Right lobe of liver (tissue), 6 donors: ENCODE measurements around the gene FGD4. TPM values are rescaled to one million over a fixed set of nuclear protein-coding genes. Genes with fewer than 3 reads are reported as not detected.

Experiments
- ATAC-seq, 4 donors: fragments of 200-7000 bp; cut with Tn5 transposase; one replicate each; pipeline ENCODE4 v1.9.1; 2020; ENCODE audit warnings: mild to moderate bottlenecking in 4 of 4, moderate library complexity in 4 of 4
- DNase-seq, 3 donors: peaks; one replicate each; pipeline ENCODE4 v3.0.0-alpha.2; 2020
- H3K27ac ChIP-seq, 3 donors: fragments of 200-600 bp; one replicate each; pipeline ENCODE4 v1.8.0; 2022
- H3K27me3 ChIP-seq, 2 donors: fragments of 200-600 bp; one replicate each; pipeline ENCODE4 v1.8.0; 2022
- H3K36me3 ChIP-seq, 4 donors: fragments of 200-600 bp; sonication (generic) in 1 of 4; one replicate each; pipeline versions ENCODE4 v1.5.1 to v1.8.0; 2017 to 2022; ENCODE audit warnings: control low read depth in 1 of 4
- H3K4me1 ChIP-seq, 4 donors: fragments of 200-600 bp; sonication (generic) in 1 of 4; one replicate each; pipeline versions ENCODE4 v1.5.1 to v1.8.0; 2017 to 2022; ENCODE audit warnings: control low read depth in 1 of 4
- H3K4me3 ChIP-seq, 3 donors: fragments of 200-600 bp; one replicate each; pipeline ENCODE4 v1.8.0; 2022
- H3K9me3 ChIP-seq, 4 donors: fragments of 200-600 bp; sonication (generic) in 1 of 4; one replicate each; pipeline versions ENCODE4 v1.5.1 to v1.8.0; 2017 to 2022; ENCODE audit warnings: control low read depth in 1 of 4
- CTCF ChIP-seq, 4 donors: fragments of 200-600 bp in 3 of 4; fragments of 450-650 bp in 1 of 4; IDR thresholded peaks; one replicate each; pipeline versions ENCODE4 v1.5.1 to v1.8.0; 2016 to 2022; ENCODE audit warnings: antibody characterized with exemption in 4 of 4, mild to moderate bottlenecking in 2 of 4
- POLR2A ChIP-seq: fragments of 450-650 bp; IDR thresholded peaks from one replicate; pipeline ENCODE4 v1.6.1; 2017; ENCODE audit warnings: antibody characterized with exemption, mild to moderate bottlenecking
- WGBS: methylation state at CpG from one replicate; pipeline ENCODE4 v1.1.6; 2018; ENCODE audit warnings: low coverage, low lambda C conversion rate; ENCODE audit not compliant: insufficient coverage; ENCODE audit errors: missing lambda C conversion rate; 5-methylcytosine and 5-hydroxymethylcytosine counted together
- intact Hi-C, 2 donors: fragments of 100-400 bp; cut with DNase I; formaldehyde crosslinking; loops; one replicate each; pipeline versions ENCODE4 v1.11.2 to v1.14.1; 2022
- total RNA-seq, 6 experiments: library from RNA; depleted of rRNA in 2 of 6; stranded (reverse); fragments of >200 nt in 2 of 6; fragmentation: NEBNext Ultra II Directional in 3 of 6; extraction: Animal tissue kit (Norgen Biotek cat#: 25700) in 3 of 6; gene quantifications; one replicate each; pipeline versions ENCODE4 v1.1.0 to v1.2.4, GENCODE V29; 2016 to 2023
- donor health status: DM: no; HTN: yes; CAD: no.
- donor health status: DM: no; HTN: no; CAD: no.
- donor health status: DM: no; HTN: no; CAD: no.
- donor health status: DM: no; HTN: yes; CAD: no.
- donor health status: DM: no; HTN: yes; CAD: no.

FGD4 gene
- total RNA-seq, 6 experiments from 2014 or later, result 15.1 to 29.3 (median 20.3) TPM

- no peak overlapping the region for H3K27ac ChIP-seq
- intact Hi-C loops, result no loop called here
- H3K27me3 ChIP-seq, result no peaks in the 10 kb centered on the region
- no peak overlapping the region for H3K4me3 ChIP-seq
- no peaks in the 10 kb centered on the region for H3K9me3 ChIP-seq
- 78% methylated on average over 2 of the region's 2 CpGs for WGBS
- DNase-seq (no peak), ATAC-seq (no peak)
- TF ChIP-seq CTCF (IDR thresholded peaks at IDR 0.05) (no peak), POLR2A (no peak)
- peaks cover 0 to 35% (median 14%) of the 10 kb centered on the region in 4 donors for H3K36me3 ChIP-seq
- H3K4me1 ChIP-seq, result peaks cover 0 to 4% (median 0%) of the 10 kb centered on the region in 4 donors
Measured at GRCh38 chr12:32644431-32644830, 245.1 kb downstream of the FGD4 start.

GRCh38 chr12:32647275-32647674 is 247.9 kb downstream of the FGD4 start:
- H3K27ac ChIP-seq, result no peak overlapping the region
- no peak overlapping the region for H3K4me3 ChIP-seq
- no peaks in the 10 kb centered on the region for H3K9me3 ChIP-seq
- H3K36me3 ChIP-seq, result peaks cover 0 to 8% (median 4%) of the 10 kb centered on the region in 4 donors
- 92% methylated on average over 3 of the region's 3 CpGs for WGBS
- no peaks in the 10 kb centered on the region for H3K27me3 ChIP-seq
- H3K4me1 ChIP-seq, result peaks cover 0 to 13% (median 0%) of the 10 kb centered on the region in 4 donors
- intact Hi-C loops, result no loop called here
- no peak for TF ChIP-seq POLR2A
- no peak for TF ChIP-seq CTCF (IDR thresholded peaks at IDR 0.05)
- peak in 3 of 4 donors; percentile 28 to 56 (median 40) for ATAC-seq
- no peak for DNase-seq

- H3K36me3 ChIP-seq, result no peaks in the 10 kb centered on the region
- no peaks in the 10 kb centered on the region for H3K27me3 ChIP-seq
- no peak for ATAC-seq
- no peak overlapping the region for H3K4me3 ChIP-seq
- WGBS, result 50% methylated on average over 2 of the region's 2 CpGs
- intact Hi-C loops, result loop anchor here in 1 of 2 donors (10.0 kb wide), 1 partner anchor 286 kb away; no protein-coding TSS in a partner anchor
- no peaks in the 10 kb centered on the region for H3K9me3 ChIP-seq
- peaks cover 0 to 13% (median 0%) of the 10 kb centered on the region in 4 donors for H3K4me1 ChIP-seq
- no peak for TF ChIP-seq CTCF (IDR thresholded peaks at IDR 0.05)
- no peak for TF ChIP-seq POLR2A
- H3K27ac ChIP-seq, result no peak overlapping the region
- no peak for DNase-seq
Measured at GRCh38 chr12:32650508-32650907, 251.2 kb downstream of the FGD4 start.

DNA sequence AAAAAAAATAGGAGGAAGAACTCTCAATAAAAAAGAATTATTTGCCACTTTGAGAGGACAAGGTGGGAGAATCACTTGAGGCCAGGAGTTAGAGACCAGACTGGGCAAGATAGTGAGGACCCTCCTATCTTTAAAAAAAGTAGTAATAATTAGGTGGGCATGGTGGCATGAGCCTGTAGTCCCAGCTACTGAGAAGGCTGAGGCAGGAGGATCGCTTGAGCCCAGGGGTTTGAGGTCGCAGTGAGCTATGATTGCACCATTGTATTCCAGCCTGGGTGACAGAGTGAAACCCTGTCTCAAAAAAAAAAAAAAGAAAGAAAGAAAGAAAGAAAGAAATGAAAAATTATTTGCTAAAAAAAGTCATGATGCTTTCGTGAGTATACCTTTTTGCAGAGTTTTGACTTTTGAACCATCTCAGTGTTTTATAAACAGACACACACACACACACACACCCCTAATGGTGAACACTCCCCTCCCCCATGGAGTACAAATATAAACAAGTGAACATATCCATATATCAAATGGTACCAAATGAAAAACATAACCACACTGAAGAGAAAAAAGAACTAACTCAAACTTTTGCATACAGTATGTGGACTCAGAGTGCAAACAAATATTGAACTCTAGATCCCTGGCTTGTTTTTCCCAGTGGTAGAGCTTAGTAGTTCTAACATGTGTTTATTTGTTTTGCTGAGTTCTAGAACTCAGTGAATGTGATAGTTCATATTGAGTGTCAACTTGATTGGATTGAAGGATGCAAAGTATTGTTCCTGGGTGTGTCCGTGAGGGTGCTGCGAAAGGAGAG is 252.0 kb downstream of the FGD4 start:
- 82% methylated on average over 5 of the region's 5 CpGs for WGBS
- peak; percentile 64 to 80 (median 67) for ATAC-seq
- Histone ChIP-seq H3K36me3 (no peaks in the 10 kb centered on the region), H3K4me1 (peaks cover 0 to 13% (median 0%) of the 10 kb centered on the region in 4 donors), H3K9me3 (no peaks in the 10 kb centered on the region), H3K27me3 (no peaks in the 10 kb centered on the region), H3K4me3 (no peak overlapping the region), H3K27ac (no peak overlapping the region)
- DNase-seq, result no peak
- TF ChIP-seq POLR2A, result no peak
- no peak for TF ChIP-seq CTCF (IDR thresholded peaks at IDR 0.05)
- intact Hi-C loops, result loop anchor here in 1 of 2 donors (10.0 kb wide), 1 partner anchor 287 kb away; no protein-coding TSS in a partner anchor
